ENCODE results near the gene HES2.

GRCh38 chr1:6384962-6385361, 34.8 kb downstream of the HES2 start:
- TF ChIP-seq, protein P1, sequence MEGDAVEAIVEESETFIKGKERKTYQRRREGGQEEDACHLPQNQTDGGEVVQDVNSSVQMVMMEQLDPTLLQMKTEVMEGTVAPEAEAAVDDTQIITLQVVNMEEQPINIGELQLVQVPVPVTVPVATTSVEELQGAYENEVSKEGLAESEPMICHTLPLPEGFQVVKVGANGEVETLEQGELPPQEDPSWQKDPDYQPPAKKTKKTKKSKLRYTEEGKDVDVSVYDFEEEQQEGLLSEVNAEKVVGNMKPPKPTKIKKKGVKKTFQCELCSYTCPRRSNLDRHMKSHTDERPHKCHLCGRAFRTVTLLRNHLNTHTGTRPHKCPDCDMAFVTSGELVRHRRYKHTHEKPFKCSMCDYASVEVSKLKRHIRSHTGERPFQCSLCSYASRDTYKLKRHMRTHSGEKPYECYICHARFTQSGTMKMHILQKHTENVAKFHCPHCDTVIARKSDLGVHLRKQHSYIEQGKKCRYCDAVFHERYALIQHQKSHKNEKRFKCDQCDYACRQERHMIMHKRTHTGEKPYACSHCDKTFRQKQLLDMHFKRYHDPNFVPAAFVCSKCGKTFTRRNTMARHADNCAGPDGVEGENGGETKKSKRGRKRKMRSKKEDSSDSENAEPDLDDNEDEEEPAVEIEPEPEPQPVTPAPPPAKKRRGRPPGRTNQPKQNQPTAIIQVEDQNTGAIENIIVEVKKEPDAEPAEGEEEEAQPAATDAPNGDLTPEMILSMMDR (IDR thresholded peaks at IDR 0.05; ENCODE audit: insufficient read depth, low read length, poor library complexity, severe bottlenecking), result no peak
- no peak for TF ChIP-seq EZH2phosphoT487 (conservative IDR thresholded peaks at IDR 0.05; ENCODE audit: low read length)
